Measurements from ENCODE around the gene GBE1.

- TF ChIP-seq CTCF (IDR thresholded peaks at IDR 0.05) (no peak), REST (IDR thresholded peaks at IDR 0.05; ENCODE audit: low read depth, low read length) (no peak), MAX (IDR thresholded peaks at IDR 0.05; ENCODE audit: low read depth) (no peak), FOXJ3 (CRISPR knock-in tag; IDR thresholded peaks at IDR 0.05) (no peak), YY1 (IDR thresholded peaks at IDR 0.05; ENCODE audit: low read depth) (no peak), RFX5 (IDR thresholded peaks at IDR 0.05; ENCODE audit: low read length) (no peak)
- TF ChIP-seq, protein P1, sequence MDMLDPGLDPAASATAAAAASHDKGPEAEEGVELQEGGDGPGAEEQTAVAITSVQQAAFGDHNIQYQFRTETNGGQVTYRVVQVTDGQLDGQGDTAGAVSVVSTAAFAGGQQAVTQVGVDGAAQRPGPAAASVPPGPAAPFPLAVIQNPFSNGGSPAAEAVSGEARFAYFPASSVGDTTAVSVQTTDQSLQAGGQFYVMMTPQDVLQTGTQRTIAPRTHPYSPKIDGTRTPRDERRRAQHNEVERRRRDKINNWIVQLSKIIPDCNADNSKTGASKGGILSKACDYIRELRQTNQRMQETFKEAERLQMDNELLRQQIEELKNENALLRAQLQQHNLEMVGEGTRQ (IDR thresholded peaks at IDR 0.05; ENCODE audit: borderline replicate concordance, low read depth, low read length), result no peak
Measured at GRCh38 chr3:81463781-81464180, 297.7 kb downstream of the GBE1 start.
